ENCODE measurements around the gene MBD6. TPM values are rescaled to one million over a fixed set of nuclear protein-coding genes. Genes with fewer than 3 reads are reported as not detected.
"Not testable (repeated sequence)": the region's sequence is repeated elsewhere in the genome, so short reads cannot be mapped to it uniquely, and the experiment has no call there.

The MBD6 gene
- total RNA-seq, 1 donor from 2014 or later, result 118 TPM

DNA sequence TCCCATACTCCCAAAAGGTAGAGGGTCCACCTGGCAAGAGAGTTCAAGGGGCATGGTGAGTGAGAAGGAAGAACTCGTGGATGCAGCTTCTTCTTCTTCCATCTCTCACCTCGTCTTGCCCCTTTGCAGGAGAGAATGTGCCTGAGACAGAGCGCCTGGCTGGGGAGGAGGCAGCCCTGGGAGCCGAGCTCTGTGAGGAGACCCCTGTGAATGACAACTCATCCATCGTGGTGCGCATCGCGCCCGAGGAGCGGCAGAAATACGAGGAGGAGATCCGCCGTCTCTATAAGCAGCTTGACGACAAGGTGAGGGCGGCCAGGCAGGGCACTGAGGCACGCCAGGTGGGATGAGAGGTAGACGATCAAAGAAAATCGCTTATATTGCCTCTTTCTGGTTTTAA lies 47.2 kb downstream of the MBD6 start:
- Mint-ChIP-seq H3K9me3 (no peaks in the 10 kb centered on the region), H3K4me1 (no peaks in the 10 kb centered on the region), H3K27ac (no peak overlapping the region), H3K4me3 (no peak overlapping the region), H3K36me3 (no peaks in the 10 kb centered on the region), H3K27me3 (ENCODE audit: low read depth) (peaks cover 32% of the 10 kb centered on the region)
- no peak for DNase-seq (ENCODE audit: low spot score in 2 of 2, unreplicated experiment in 2 of 2)
- TF ChIP-seq, protein P1, sequence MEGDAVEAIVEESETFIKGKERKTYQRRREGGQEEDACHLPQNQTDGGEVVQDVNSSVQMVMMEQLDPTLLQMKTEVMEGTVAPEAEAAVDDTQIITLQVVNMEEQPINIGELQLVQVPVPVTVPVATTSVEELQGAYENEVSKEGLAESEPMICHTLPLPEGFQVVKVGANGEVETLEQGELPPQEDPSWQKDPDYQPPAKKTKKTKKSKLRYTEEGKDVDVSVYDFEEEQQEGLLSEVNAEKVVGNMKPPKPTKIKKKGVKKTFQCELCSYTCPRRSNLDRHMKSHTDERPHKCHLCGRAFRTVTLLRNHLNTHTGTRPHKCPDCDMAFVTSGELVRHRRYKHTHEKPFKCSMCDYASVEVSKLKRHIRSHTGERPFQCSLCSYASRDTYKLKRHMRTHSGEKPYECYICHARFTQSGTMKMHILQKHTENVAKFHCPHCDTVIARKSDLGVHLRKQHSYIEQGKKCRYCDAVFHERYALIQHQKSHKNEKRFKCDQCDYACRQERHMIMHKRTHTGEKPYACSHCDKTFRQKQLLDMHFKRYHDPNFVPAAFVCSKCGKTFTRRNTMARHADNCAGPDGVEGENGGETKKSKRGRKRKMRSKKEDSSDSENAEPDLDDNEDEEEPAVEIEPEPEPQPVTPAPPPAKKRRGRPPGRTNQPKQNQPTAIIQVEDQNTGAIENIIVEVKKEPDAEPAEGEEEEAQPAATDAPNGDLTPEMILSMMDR (IDR thresholded peaks at IDR 0.05; ENCODE audit: unreplicated experiment), result no peak

DNA sequence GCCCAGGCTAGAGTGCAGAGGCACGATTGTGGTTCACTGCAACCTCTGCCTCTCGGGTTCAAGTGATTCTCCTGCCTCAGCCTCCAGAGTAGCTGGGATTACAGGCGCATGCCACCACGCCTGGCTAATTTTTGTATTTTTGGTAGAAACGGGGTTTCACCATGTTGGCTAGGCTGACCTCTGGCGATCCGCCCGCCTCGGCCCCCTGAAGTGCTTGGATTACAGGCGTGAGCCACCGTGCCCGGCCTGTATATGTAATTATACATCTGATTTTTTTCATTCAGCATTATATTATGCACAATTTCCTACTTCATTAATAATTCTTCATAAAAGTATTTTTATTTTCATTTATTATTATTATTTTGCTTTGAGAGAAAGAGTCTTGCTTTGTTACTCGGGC lies 47.8 kb downstream of the MBD6 start:
- H3K36me3 Mint-ChIP-seq, H3K27ac Mint-ChIP-seq: not testable (repeated sequence)
- H3K27me3 Mint-ChIP-seq (ENCODE audit: low read depth), result peaks cover 38% of the 10 kb centered on the region

DNA sequence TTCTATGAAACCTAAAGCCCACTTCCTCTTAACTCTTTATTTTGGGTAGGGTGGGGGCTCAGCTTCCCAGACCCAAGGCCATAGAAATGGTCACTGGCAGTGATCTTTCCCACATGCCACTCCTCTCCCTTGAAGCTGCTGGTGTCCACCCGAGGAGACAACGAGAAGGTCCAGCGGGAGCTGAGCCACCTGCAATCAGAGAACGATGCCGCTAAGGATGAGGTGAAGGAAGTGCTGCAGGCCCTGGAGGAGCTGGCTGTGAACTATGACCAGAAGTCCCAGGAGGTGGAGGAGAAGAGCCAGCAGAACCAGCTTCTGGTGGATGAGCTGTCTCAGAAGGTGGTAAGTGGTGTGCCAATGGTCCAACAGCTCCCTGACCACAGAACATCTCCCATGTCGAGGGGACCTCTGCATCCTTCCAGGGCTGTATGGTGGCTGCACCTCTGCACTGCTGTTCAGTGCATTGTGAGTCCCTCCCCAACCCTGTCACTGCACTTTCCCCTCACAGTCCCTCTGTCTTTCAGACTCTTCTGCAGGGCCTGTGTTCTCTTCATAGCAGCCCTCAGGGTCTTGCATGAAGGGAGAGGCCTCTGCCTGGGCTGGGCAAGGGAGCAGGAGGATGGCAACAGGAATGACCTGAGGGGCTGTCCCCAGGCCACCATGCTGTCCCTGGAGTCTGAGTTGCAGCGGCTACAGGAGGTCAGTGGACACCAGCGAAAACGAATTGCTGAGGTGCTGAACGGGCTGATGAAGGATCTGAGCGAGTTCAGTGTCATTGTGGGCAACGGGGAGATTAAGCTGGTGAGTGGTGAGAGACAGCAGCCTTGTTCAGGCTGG lies 49.5 kb downstream of the MBD6 start:
- no peaks in the 10 kb centered on the region for H3K9me3 Mint-ChIP-seq
- no peak overlapping the region for H3K4me3 Mint-ChIP-seq
- no peaks in the 10 kb centered on the region for H3K36me3 Mint-ChIP-seq

More for the DNA sequence above, 47.8 kb downstream of the MBD6 start:
- H3K4me1 Mint-ChIP-seq; H3K4me3 Mint-ChIP-seq; DNase-seq (ENCODE audit: low spot score in 2 of 2, unreplicated experiment in 2 of 2); H3K9me3 Mint-ChIP-seq: not testable (repeated sequence)

GRCh38 chr12:57574795-57575194 lies 52.2 kb downstream of the MBD6 start:
- no peak for DNase-seq (ENCODE audit: low spot score in 2 of 2, unreplicated experiment in 2 of 2)
- H3K27ac Mint-ChIP-seq, result no peak overlapping the region
- peaks cover 50% of the 10 kb centered on the region for H3K27me3 Mint-ChIP-seq (ENCODE audit: low read depth)
- H3K4me1 Mint-ChIP-seq, result no peaks in the 10 kb centered on the region
- TF ChIP-seq, protein P1 (IDR thresholded peaks at IDR 0.05; ENCODE audit: unreplicated experiment), result no peak
- no peaks in the 10 kb centered on the region for H3K36me3 Mint-ChIP-seq
- H3K9me3 Mint-ChIP-seq, result no peaks in the 10 kb centered on the region
- no peak overlapping the region for H3K4me3 Mint-ChIP-seq

More for the DNA sequence above, 49.5 kb downstream of the MBD6 start:
- TF ChIP-seq, protein P1 (IDR thresholded peaks at IDR 0.05; ENCODE audit: unreplicated experiment), result no peak
- H3K27me3 Mint-ChIP-seq (ENCODE audit: low read depth), result peaks cover 50% of the 10 kb centered on the region
- H3K27ac Mint-ChIP-seq, result no peak overlapping the region
- no peaks in the 10 kb centered on the region for H3K4me1 Mint-ChIP-seq
- no peak for DNase-seq (ENCODE audit: low spot score in 2 of 2, unreplicated experiment in 2 of 2)

- Mint-ChIP-seq H3K4me3 (no peak overlapping the region), H3K4me1 (no peaks in the 10 kb centered on the region), H3K36me3 (no peaks in the 10 kb centered on the region), H3K27me3 (ENCODE audit: low read depth) (peaks cover 55% of the 10 kb centered on the region), H3K27ac (no peak overlapping the region), H3K9me3 (no peaks in the 10 kb centered on the region)
- TF ChIP-seq, protein P1 (IDR thresholded peaks at IDR 0.05; ENCODE audit: unreplicated experiment), result no peak
- DNase-seq (ENCODE audit: low spot score in 2 of 2, unreplicated experiment in 2 of 2), result no peak
These were observed 53.4 kb downstream of the MBD6 start for GRCh38 chr12:57575771-57576612.

All from mesothelial cell of epicardium (in vitro differentiated cells).